IMR-90 (cell line): Measurements from ENCODE around the gene LYPD5. TPM values are rescaled to one million over a fixed set of nuclear protein-coding genes. Genes with fewer than 3 reads are reported as not detected.

Experiments
- ATAC-seq: fragments of 200-7000 bp; cut with Tn5 transposase; 2 replicates; pipeline ENCODE4 v1.9.1; 2020; ENCODE audit warnings: low read depth, mild to moderate bottlenecking, moderate library complexity
- BruUV-seq: library from RNA; stranded (reverse); fragments of 400-500 nt; replicated peaks from 2 replicates; lab custom pipeline; 2021; lab: Mats Ljungman, UMichigan
- CTCF ChIA-PET: fragments of 300-600 bp; formaldehyde crosslinking; extraction: SDS; loops from one replicate; lab custom pipeline; 2021; ENCODE audit warnings: antibody characterized with exemption; lab: Yijun Ruan, JAX
- POLR2A ChIA-PET: fragments of 300-600 bp; sonication (Branson Sonifier 250); formaldehyde crosslinking; loops from one replicate; lab custom pipeline; 2022; ENCODE audit warnings: antibody characterized with exemption; ENCODE audit not compliant: unreplicated experiment; lab: Charles Lee
- DNase-seq: peaks from one replicate; pipeline ENCODE4 v3.0.0; 2013
- H2AFZ ChIP-seq: replicated peaks from 2 replicates; pipeline ENCODE3; 2013; ENCODE audit warnings: low read length, mild to moderate bottlenecking; ENCODE audit not compliant: poor library complexity
- H2AK5ac ChIP-seq: 2 replicates; pipeline ENCODE4 v1.6.1; 2013; ENCODE audit warnings: low read depth, low read length, inconsistent platforms
- H2AK9ac ChIP-seq: replicated peaks from 2 replicates; pipeline ENCODE3; 2013; ENCODE audit warnings: mild to moderate bottlenecking, low read depth, low read length, moderate library complexity; ENCODE audit not compliant: poor library complexity
- H2BK120ac ChIP-seq: 2 replicates; pipeline ENCODE4 v1.6.1; 2013; ENCODE audit warnings: low read depth, low read length, inconsistent platforms
- H2BK15ac ChIP-seq: 3 replicates; pipeline ENCODE4 v1.6.1; 2013; ENCODE audit warnings: low read depth, low read length, inconsistent platforms
- H2BK20ac ChIP-seq: 2 replicates; pipeline ENCODE4 v1.6.1; 2013; ENCODE audit warnings: low read depth, mild to moderate bottlenecking, inconsistent platforms, low read length, moderate library complexity
- H2BK5ac ChIP-seq: 2 replicates; pipeline ENCODE4 v1.6.1; 2013; ENCODE audit warnings: mild to moderate bottlenecking, low read depth, low read length, inconsistent platforms; ENCODE audit not compliant: poor library complexity, severe bottlenecking
- H3K14ac ChIP-seq: replicated peaks from 2 replicates; pipeline ENCODE4 v1.6.1; 2013; ENCODE audit warnings: low read depth, low read length, inconsistent platforms
- H3K18ac ChIP-seq: 2 replicates; pipeline ENCODE4 v1.6.1; 2013; ENCODE audit warnings: low read depth, low read length, control low read depth
- H3K23ac ChIP-seq: 2 replicates; pipeline ENCODE4 v1.6.1; 2013; ENCODE audit warnings: low read depth, low read length, inconsistent platforms
- H3K27ac ChIP-seq: 2 replicates; pipeline ENCODE4 v1.5.1; 2013; ENCODE audit warnings: mild to moderate bottlenecking, control low read depth, low read length; ENCODE audit not compliant: insufficient read depth
- H3K27me3 ChIP-seq: 2 replicates; pipeline ENCODE4 v1.6.1; 2013; ENCODE audit warnings: low read length; ENCODE audit not compliant: control insufficient read depth, insufficient read depth
- H3K36me3 ChIP-seq: 2 replicates; pipeline ENCODE4 v1.6.1; 2013; ENCODE audit warnings: low read length, mixed read lengths; ENCODE audit not compliant: control insufficient read depth, insufficient read depth
- H3K4ac ChIP-seq: 2 replicates; pipeline ENCODE4 v1.6.1; 2013; ENCODE audit warnings: low read depth, low read length, inconsistent platforms
- H3K4me1 ChIP-seq: 2 replicates; pipeline ENCODE4 v1.6.1; 2013; ENCODE audit warnings: low read length, mixed read lengths; ENCODE audit not compliant: control insufficient read depth, insufficient read depth
- H3K4me2 ChIP-seq: 2 replicates; pipeline ENCODE4 v1.6.1; 2013; ENCODE audit warnings: low read depth, mild to moderate bottlenecking, control low read depth, low read length, moderate library complexity
- H3K4me3 ChIP-seq: 2 replicates; pipeline ENCODE4 v1.5.1; 2013; ENCODE audit warnings: low read depth, mild to moderate bottlenecking, control low read depth, low read length, moderate library complexity; ENCODE audit not compliant: insufficient read depth
- H3K56ac ChIP-seq: 2 replicates; pipeline ENCODE4 v1.6.1; 2013; ENCODE audit warnings: low read length, inconsistent platforms; ENCODE audit not compliant: insufficient read depth; ENCODE audit errors: extremely low read depth
- H3K79me1 ChIP-seq, 2 experiments: 2 replicates each; pipeline ENCODE4 v1.6.1; 2013; ENCODE audit warnings: low read length in 2 of 2, inconsistent platforms in 1 of 2, low read depth in 1 of 2
- H3K9ac ChIP-seq: 2 replicates; pipeline ENCODE4 v1.6.1; 2013; ENCODE audit warnings: low read depth, low read length, control low read depth
- H3K9me1 ChIP-seq: 2 replicates; pipeline ENCODE4 v1.6.1; 2013; ENCODE audit warnings: low read length, inconsistent platforms; ENCODE audit not compliant: insufficient read depth
- H3K9me3 ChIP-seq: 2 replicates; pipeline ENCODE4 v1.6.1; 2013; ENCODE audit warnings: low read length; ENCODE audit not compliant: control insufficient read depth, insufficient read depth
- H4K20me1 ChIP-seq: 2 replicates; pipeline ENCODE4 v1.6.1; 2013; ENCODE audit warnings: low read length, inconsistent platforms; ENCODE audit not compliant: insufficient read depth
- H4K5ac ChIP-seq: 2 replicates; pipeline ENCODE4 v1.6.1; 2013; ENCODE audit warnings: mild to moderate bottlenecking, low read depth, low read length, control low read depth
- H4K8ac ChIP-seq, 2 experiments: 2 replicates each; pipeline ENCODE4 v1.6.1; 2013; ENCODE audit warnings: low read depth in 2 of 2, low read length in 2 of 2, control low read depth in 1 of 2, inconsistent platforms in 1 of 2
- H4K91ac ChIP-seq: 2 replicates; pipeline ENCODE4 v1.6.1; 2013; ENCODE audit warnings: low read depth, low read length, inconsistent platforms; ENCODE audit not compliant: insufficient read depth
- BHLHE40 ChIP-seq: fragments of 150-350 bp; IDR thresholded peaks from 2 replicates; pipeline ENCODE4 v1.6.1; 2016; ENCODE audit warnings: mild to moderate bottlenecking, low read depth, low read length
- RAD21 ChIP-seq: IDR thresholded peaks from 2 replicates; pipeline ENCODE4 v1.6.1; 2012; ENCODE audit warnings: low read length, improper control_type of control experiment
- RFX5 ChIP-seq: IDR thresholded peaks from 2 replicates; pipeline ENCODE4 v1.8.0; 2012; ENCODE audit warnings: low read depth, mild to moderate bottlenecking, low read length, moderate library complexity
- SMC3 ChIP-seq: fragments of 150-350 bp; IDR thresholded peaks from 2 replicates; pipeline ENCODE4 v1.6.1; 2016; ENCODE audit warnings: low read depth, mild to moderate bottlenecking, antibody characterized with exemption, low read length, moderate library complexity
- USF2 ChIP-seq: fragments of 150-350 bp; IDR thresholded peaks from 2 replicates; pipeline ENCODE4 v1.6.1; 2017; ENCODE audit warnings: mild to moderate bottlenecking, antibody characterized with exemption, low read length, low read depth
- WGBS, 2 experiments: methylation state at CpG; one replicate each; pipeline versions ENCODE4 v1.1.5 to v1.1.7; 2013; ENCODE audit warnings: missing lambda C conversion rate in 2 of 2; ENCODE audit not compliant: insufficient read length in 1 of 2; ENCODE audit errors: extremely low coverage in 2 of 2; 5-methylcytosine and 5-hydroxymethylcytosine counted together
- dilution Hi-C: fragments of 300-500 bp; cut with HindIII; formaldehyde crosslinking; loops from one replicate; pipeline ENCODE4 v1.14.3; 2018; ENCODE audit warnings: low sequenced_read_pairs; ENCODE audit not compliant: unreplicated experiment
- in situ Hi-C: fragments of 300-500 bp; cut with MboI; formaldehyde crosslinking; loops from 3 replicates; pipeline ENCODE4 v1.14.3; 2019; ENCODE audit warnings: low sequenced_read_pairs, inconsistent platforms, mixed read lengths
- intact Hi-C: fragments of 100-400 bp; cut with micrococcal nuclease; formaldehyde crosslinking; loops from 2 replicates; pipeline ENCODE4 v1.10.0; 2022
- polyA plus RNA-seq, 3 experiments: library from polyadenylated mRNA; depleted of rRNA; stranded (reverse); fragments of >200 nt; gene quantifications; 2 replicates each; pipeline ENCODE4 v1.2.3, GENCODE V29; 2012; ENCODE audit warnings: low replicate concordance in 1 of 3
- total RNA-seq: library from RNA; depleted of rRNA; stranded (reverse); fragments of >200 nt; gene quantifications from 2 replicates; pipeline ENCODE4 v1.2.3, GENCODE V29; 2012
- TF ChIP-seq, protein P1 (sequence below): conservative IDR thresholded peaks from 2 replicates; pipeline ENCODE4 v1.5.1; 2012; ENCODE audit warnings: mild to moderate bottlenecking, low read depth, low read length, improper control_type of control experiment

LYPD5 gene
- total and polyA plus RNA-seq, 2 of the 4 experiments (the other 2 are of a cell fraction): 0.31 to 0.36 TPM

DNA sequence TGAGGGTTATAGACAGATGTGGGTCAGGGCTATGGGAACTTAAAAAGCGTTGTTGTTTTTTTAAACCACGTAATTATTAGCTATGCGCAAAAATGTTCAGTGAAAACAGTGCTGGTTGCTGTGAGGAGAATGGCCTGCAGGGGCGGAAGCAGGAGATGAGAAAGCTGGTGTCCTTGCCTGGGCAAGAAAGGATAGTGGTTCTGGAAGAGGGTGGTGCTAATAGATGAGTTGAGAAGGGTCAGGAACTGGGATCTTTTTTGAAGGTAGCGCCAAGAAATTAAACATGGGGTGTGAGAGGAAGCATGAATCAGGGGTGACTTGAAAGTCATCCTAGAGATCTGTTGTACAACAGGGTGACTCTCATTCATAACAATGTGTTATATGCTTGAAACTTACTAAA lies 42.7 kb downstream of the LYPD5 start:
- BruUV-seq: no TSS peak
- Histone ChIP-seq H3K4ac (peak overlapping the region; percentile 61; the same call in 1 of the 2 replicates), H3K56ac (no peak overlapping the region), H2BK20ac (peak overlapping the region; percentile 3; the same call in 1 of the 2 replicates), H3K27ac (no peak overlapping the region), H3K9me1 (peaks cover 22% of the 10 kb centered on the region), H4K20me1 (peaks cover 2% of the 10 kb centered on the region), H3K9ac (no peak overlapping the region), H3K79me1 (peaks cover 6 to 36% of the 10 kb centered on the region in 2 experiments; a peak in 3 of 4 replicates), H2BK5ac (peak overlapping the region; percentile 71), H2BK15ac (peak overlapping the region; percentile 83; the same call in 1 of the 3 replicates), H2AK5ac (0 out of 2 replicates have a peak overlapping the region, but pooled peaks have one; percentile 67), H3K4me2 (no peak overlapping the region; the same call in 1 of the 2 replicates), H3K18ac (peak overlapping the region; percentile 11; the same call in 1 of the 2 replicates), H3K4me1 (peaks cover 16% of the 10 kb centered on the region), H4K5ac (peak overlapping the region; percentile 25; the same call in 1 of the 2 replicates), H3K9me3 (no peaks in the 10 kb centered on the region), H3K27me3 (no peaks in the 10 kb centered on the region), H3K4me3 (no peak overlapping the region), H4K8ac (peak overlapping the region in 1 of 2 experiments; percentile 81; a peak in 2 of 4 replicates), H3K36me3 (no peaks in the 10 kb centered on the region), H2BK120ac (peak overlapping the region; percentile 54), H2AK9ac (no peak overlapping the region), H3K23ac (peak overlapping the region; percentile 64; the same call in 1 of the 2 replicates), H4K91ac (no peak overlapping the region), H2AFZ (no peak overlapping the region), H3K14ac (no peak overlapping the region)
- ChIA-PET POLR2A (no interaction called here), CTCF (interaction anchor here (0.6 to 1.1 kb wide), 4 partner anchors 26 to 98 kb away, joined by 3 to 5 read pairs (median 3); no protein-coding TSS in a partner anchor)
- in situ Hi-C loops (no loop called here), dilution Hi-C loops (no loop called here), intact Hi-C loops (no loop called here)
- peak; percentile 55 for DNase-seq
- WGBS, 2 experiments: 67% methylated on average over 3 of the region's 5 CpGs; no CpG with 5 or more reads in 1 of the 2 experiments
- TF ChIP-seq, protein P1, sequence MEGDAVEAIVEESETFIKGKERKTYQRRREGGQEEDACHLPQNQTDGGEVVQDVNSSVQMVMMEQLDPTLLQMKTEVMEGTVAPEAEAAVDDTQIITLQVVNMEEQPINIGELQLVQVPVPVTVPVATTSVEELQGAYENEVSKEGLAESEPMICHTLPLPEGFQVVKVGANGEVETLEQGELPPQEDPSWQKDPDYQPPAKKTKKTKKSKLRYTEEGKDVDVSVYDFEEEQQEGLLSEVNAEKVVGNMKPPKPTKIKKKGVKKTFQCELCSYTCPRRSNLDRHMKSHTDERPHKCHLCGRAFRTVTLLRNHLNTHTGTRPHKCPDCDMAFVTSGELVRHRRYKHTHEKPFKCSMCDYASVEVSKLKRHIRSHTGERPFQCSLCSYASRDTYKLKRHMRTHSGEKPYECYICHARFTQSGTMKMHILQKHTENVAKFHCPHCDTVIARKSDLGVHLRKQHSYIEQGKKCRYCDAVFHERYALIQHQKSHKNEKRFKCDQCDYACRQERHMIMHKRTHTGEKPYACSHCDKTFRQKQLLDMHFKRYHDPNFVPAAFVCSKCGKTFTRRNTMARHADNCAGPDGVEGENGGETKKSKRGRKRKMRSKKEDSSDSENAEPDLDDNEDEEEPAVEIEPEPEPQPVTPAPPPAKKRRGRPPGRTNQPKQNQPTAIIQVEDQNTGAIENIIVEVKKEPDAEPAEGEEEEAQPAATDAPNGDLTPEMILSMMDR: peak; percentile 49
- TF ChIP-seq BHLHE40: no peak
- TF ChIP-seq RFX5: peak; percentile 74; the same call in 1 of the 2 replicates
- TF ChIP-seq RAD21: peak; percentile 38
- peak; percentile 30 for TF ChIP-seq SMC3
- TF ChIP-seq USF2: no peak
- ATAC-seq: no peak
